ACHN (cell line): ENCODE results near the gene PCDH9.

Experiments
- DNase-seq: peaks from one replicate; pipeline ENCODE4 v3.0.0-alpha.2; 2015
- in situ Hi-C: cut with HindIII; loops from 2 replicates; pipeline ENCODE4 v1.10.0; 2017; ENCODE audit warnings: low sequenced_read_pairs, low pct_ligation_motif_present, low pct_unique_long_range_greater_than_20kb

Gene PCDH9

GRCh38 chr13:67139551-67139950 lies 90.6 kb downstream of the PCDH9 start:
- no peak for DNase-seq

GRCh38 chr13:67138970-67139369 lies 91.2 kb downstream of the PCDH9 start:
- no peak for DNase-seq
- in situ Hi-C loops: no loop called here

More at GRCh38 chr13:67139551-67139950, 90.6 kb downstream of the PCDH9 start:
- in situ Hi-C loops: no loop called here

DNA sequence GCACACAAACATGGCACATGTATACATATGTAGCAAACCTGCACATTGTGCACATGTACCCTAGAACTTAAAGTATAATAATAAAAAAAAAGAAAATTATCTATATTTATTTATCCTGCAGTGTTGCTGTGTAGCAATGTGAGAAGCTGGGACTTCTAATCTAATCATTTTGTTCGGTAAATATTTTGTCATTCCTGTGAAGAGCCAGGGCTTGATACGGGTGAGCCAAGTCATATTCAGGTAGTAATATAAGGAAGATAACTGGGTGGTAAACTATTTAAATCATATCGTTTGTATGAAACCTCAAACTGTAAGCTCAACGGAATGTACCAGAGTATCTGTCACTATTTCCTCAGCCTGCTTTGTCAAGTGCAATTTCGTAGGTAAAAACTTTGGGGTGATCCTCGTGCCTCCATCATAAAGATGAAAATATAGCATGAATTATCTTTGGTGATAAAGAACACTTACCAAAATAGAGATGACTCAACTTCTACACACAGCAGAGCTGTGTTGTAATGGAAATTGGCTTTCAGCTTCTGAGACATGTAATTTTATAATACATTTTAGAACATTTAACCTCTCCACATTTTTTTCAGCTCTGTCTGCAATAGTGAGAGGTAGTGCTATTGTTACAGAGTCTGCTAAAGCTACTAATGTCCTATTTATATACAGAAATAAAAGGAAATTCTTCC lies 92.9 kb downstream of the PCDH9 start:
- no peak for DNase-seq

DNA sequence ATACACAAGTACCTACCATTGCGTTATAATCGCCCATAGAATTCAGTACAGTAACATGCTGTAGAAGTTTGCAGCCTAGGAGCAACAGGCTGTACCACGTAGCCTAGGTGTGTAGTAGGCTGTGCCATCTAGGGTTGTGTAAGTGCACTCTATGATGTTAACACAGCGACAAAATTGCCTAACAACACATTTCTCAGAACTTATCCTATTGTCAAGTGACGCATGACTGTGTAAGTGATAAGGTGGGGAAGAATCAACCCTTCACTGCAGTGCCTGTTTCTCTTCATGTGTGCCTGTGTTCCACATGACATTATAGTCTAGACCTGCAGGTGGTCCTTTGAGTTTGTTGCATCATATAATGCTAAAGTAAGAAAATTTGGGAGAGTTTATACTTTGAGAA lies 94.0 kb downstream of the PCDH9 start:
- no peak for DNase-seq
- in situ Hi-C loops: no loop called here

More for the DNA sequence above, 92.9 kb downstream of the PCDH9 start:
- in situ Hi-C loops: no loop called here

DNA sequence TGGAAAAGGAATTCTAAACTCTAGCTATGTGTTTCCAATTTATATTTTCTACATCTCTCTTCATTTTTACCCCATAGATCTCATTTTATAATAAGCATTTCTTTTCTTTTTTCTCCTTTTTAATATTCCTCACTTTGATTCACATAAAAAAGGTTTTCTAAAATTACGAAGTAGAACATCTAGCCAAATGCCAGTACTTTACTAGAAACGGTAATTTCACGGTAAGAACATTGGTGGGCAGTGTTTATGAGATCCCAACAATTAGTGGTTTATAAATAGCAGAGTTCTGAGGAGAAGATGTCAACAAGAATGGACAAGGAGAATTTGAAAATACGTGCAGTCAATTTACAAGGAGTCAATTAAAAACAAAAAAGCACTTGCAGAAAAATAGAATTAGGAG lies 94.8 kb downstream of the PCDH9 start:
- no peak for DNase-seq
- in situ Hi-C loops: no loop called here

- in situ Hi-C loops: no loop called here
- DNase-seq: no peak
Observed at GRCh38 chr13:67134417-67135129, 95.6 kb downstream of the PCDH9 start.

GRCh38 chr13:67133476-67133875 lies 96.7 kb downstream of the PCDH9 start:
- in situ Hi-C loops: no loop called here
- no peak for DNase-seq

GRCh38 chr13:67131393-67131792 lies 98.7 kb downstream of the PCDH9 start:
- DNase-seq: no peak
- in situ Hi-C loops: no loop called here

DNA sequence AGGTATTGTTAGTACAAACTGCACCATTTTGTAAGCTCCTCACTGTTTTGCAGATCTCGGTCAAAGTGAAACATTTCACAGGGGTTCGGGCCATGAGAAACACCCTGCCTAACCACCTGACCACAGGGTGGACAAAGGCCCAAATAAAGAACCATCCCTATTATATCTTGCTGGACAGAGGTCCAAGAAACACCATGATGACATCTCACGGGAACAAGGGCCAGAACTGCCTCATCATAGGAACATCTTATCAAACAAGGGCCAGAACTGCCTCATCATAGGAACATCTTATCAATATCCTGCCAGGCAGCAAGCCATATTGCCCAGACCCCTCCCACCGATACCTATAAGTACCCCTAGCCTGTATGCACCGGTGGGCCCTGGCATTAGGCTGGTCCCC lies 99.7 kb downstream of the PCDH9 start:
- no peak for DNase-seq
- in situ Hi-C loops: no loop called here

GRCh38 chr13:67128136-67128535 lies 102.0 kb downstream of the PCDH9 start:
- DNase-seq: no peak
- in situ Hi-C loops: no loop called here

DNA sequence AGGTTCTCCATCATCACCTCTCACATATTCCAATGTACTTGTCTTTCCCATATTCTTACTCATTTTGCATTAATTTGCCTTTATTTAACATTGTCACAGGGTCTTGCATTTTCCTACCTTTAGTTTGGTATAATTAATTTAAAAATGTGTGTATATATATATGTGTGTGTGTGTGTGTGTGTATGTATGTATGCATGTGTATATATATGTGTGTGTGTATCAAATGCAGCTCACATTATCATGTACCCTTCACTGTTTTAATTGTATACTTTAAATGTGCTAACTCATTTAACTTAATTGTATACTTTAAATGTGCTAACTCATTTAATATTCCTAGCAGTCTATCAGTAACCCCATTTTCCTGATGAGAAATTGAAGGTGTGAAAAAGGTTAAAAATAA lies 104.5 kb downstream of the PCDH9 start:
- DNase-seq: no peak
- in situ Hi-C loops: no loop called here

GRCh38 chr13:67123165-67123564 lies 107.0 kb downstream of the PCDH9 start:
- in situ Hi-C loops: no loop called here
- DNase-seq: no peak

DNA sequence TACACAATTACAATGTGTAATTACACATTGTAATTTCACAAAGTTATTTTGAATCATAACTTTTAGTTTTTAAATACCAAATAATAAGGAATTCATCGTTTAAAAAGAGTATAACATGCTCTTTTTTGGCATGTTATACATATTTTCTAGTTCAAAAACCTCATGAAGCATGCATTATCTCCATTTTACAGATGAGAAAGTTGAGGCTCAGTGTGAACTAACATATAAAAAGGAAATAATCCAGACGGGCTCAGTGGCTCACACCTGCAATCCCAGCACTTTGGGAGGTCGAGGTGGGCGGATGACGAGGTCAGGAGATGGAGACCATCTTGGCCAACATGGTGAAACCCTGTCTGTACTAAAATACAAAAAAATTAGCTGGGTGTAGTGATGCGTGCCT lies 107.9 kb downstream of the PCDH9 start:
- no peak for DNase-seq
- in situ Hi-C loops: no loop called here

- no peak for DNase-seq
- in situ Hi-C loops: no loop called here
Observed at GRCh38 chr13:67120872-67121531, 109.1 kb downstream of the PCDH9 start.

DNA sequence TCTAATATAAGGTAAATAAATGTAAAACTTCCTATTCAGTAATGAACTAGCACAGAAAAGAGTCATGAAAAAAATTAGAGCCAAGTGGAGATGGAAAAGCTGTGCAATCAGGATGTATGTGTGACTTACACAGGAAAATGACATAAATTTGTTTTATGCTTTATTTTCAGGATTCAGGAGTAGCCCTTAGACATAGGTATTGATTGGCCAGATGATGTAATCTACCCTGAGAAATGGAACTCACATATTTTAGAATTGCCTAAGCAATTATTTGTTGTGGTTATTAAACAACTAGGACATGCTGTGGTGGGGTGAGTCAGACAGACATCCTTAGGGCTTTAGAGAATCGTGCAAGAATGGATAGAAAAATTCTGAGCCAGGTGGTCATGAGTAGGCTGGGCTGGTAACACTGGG lies 110.6 kb downstream of the PCDH9 start:
- in situ Hi-C loops: no loop called here
- peak; percentile 75 for DNase-seq

- no peak for DNase-seq
- in situ Hi-C loops: no loop called here
Observed at GRCh38 chr13:67118277-67118676, 111.9 kb downstream of the PCDH9 start.

DNA sequence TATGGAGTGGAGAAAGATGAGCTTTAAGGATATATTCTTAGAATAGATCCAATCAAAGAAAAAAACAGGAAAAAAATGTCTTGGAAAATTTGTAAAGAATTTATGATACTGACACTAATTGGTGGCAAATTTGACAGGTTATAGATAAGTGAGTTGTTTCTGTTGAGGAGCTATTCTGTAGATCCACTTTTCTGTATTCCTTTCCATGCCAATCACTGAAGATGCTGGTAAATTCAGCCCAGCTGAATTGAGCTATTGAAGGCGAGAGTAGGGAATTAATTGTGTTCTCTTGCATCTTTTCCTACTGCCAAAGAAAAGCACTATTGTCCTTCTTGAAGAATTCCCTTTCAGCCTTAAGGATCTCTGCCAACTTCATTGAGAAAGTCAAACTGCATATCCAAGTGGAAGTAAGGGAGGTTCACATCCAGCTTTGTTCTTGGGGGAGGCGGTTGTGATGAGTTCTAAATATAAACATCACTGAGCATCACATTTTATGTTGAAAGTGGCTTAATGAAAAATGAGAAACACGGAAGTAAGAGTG lies 113.1 kb downstream of the PCDH9 start:
- in situ Hi-C loops: no loop called here
- no peak for DNase-seq

DNA sequence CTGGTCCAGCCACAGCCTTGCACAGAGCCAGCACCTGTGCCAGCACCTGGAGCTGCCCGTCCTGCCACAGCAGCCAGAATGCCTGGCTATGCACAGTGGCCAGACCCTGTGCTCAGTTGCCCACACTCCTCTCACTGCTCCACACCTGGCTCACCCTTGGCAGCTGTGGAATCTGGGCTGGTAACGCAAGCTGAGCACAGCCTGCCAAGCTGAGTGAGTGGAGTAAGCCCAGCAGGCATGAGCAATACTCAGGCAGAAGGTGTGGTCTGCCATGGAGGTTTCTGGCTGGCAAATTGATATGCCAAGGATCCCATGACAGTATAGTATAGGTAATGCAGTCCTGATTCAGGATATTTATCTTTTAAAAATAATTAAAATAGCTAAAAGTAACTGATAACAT lies 122.2 kb downstream of the PCDH9 start:
- in situ Hi-C loops: no loop called here
- no peak for DNase-seq

- in situ Hi-C loops: no loop called here
- DNase-seq: no peak
Observed at GRCh38 chr13:67106502-67107057, 123.6 kb downstream of the PCDH9 start.
